GM12878 (cell line): ENCODE measurements around the gene NCOA4. TPM values are rescaled to one million over a fixed set of nuclear protein-coding genes. Genes with fewer than 3 reads are reported as not detected.

Source experiments
- ATAC-seq: fragments of 200-7000 bp; cut with Tn5 transposase; 3 replicates; pipeline ENCODE4 v1.9.1; 2020; ENCODE audit warnings: mild to moderate bottlenecking, moderate library complexity
- BruUV-seq: library from RNA; stranded (reverse); fragments of 400-500 nt; replicated peaks from 2 replicates; lab custom pipeline; 2021; lab: Mats Ljungman, UMichigan
- CTCF ChIA-PET: fragments of 300-600 bp; sonication (Branson Sonifier 250); formaldehyde crosslinking; extraction: SDS; loops from one replicate; lab custom pipeline; 2021; ENCODE audit warnings: inconsistent platforms; lab: Yijun Ruan, JAX
- POLR2A ChIA-PET: fragments of 350-600 bp; formaldehyde crosslinking; extraction: SDS; loops from one replicate; lab custom pipeline; 2021; ENCODE audit warnings: inconsistent platforms; lab: Charles Lee
- RAD21 ChIA-PET: fragments of 300-600 bp; sonication (Branson Sonifier 250); formaldehyde crosslinking; loops from one replicate; lab custom pipeline; 2023; ENCODE audit warnings: antibody characterized with exemption; ENCODE audit not compliant: unreplicated experiment; lab: Charles Lee
- SMC1A ChIA-PET: fragments of 300-600 bp; sonication (Branson Sonifier 250); formaldehyde crosslinking; loops from one replicate; lab custom pipeline; 2023; ENCODE audit not compliant: unreplicated experiment, uncharacterized antibody; lab: Charles Lee
- DNase-seq: peaks from one replicate; pipeline ENCODE4 v3.0.0-alpha.2; 2011; ENCODE audit warnings: low read depth, low spot score
- FAIRE-seq: peaks from 3 replicates; lab custom pipeline; 2011; peaks lifted over from hg19 to GRCh38; lab: Jason Lieb, UNC
- H2AFZ ChIP-seq: 2 replicates; pipeline ENCODE4 v1.6.0; 2011; ENCODE audit warnings: low read depth, low read length, control low read depth; ENCODE audit not compliant: control insufficient read depth
- H3K27ac ChIP-seq: 2 replicates; pipeline ENCODE4 v1.5.1; 2011; ENCODE audit warnings: control low read depth; ENCODE audit not compliant: control insufficient read depth, insufficient read depth
- H3K27me3 ChIP-seq, 2 experiments: replicated peaks in 1 of 2; 2 replicates each; pipeline versions ENCODE4 v1.6.0 to v1.6.1; 2011; ENCODE audit warnings: low read length in 1 of 2; ENCODE audit not compliant: control insufficient read depth in 2 of 2, insufficient read depth in 2 of 2
- H3K36me3 ChIP-seq, 2 experiments: 2 replicates each; pipeline ENCODE4 v1.5.1; 2011; ENCODE audit warnings: low read length in 1 of 2; ENCODE audit not compliant: control insufficient read depth in 2 of 2, insufficient read depth in 2 of 2
- H3K4me1 ChIP-seq: 2 replicates; pipeline ENCODE4 v1.6.1; 2011; ENCODE audit warnings: mild to moderate bottlenecking, low read length, moderate library complexity, mixed read lengths; ENCODE audit not compliant: control insufficient read depth, insufficient read depth
- H3K4me2 ChIP-seq: 2 replicates; pipeline ENCODE4 v1.6.0; 2011; ENCODE audit warnings: control low read depth; ENCODE audit not compliant: control insufficient read depth, insufficient read depth
- H3K4me3 ChIP-seq: fragments of 200-600 bp; sonication (generic); 2 replicates; pipeline ENCODE4 v1.5.1; 2016
- H3K79me2 ChIP-seq: 2 replicates; pipeline ENCODE4 v1.6.0; 2011; ENCODE audit warnings: low read length; ENCODE audit not compliant: control insufficient read depth, insufficient read depth
- H3K9ac ChIP-seq: 2 replicates; pipeline ENCODE4 v1.8.0; 2011; ENCODE audit warnings: low read length, control low read depth, mixed read lengths; ENCODE audit not compliant: control insufficient read depth, insufficient read depth
- H3K9me3 ChIP-seq: replicated peaks from 3 replicates; pipeline ENCODE4 v1.5.1; 2011; ENCODE audit warnings: mild to moderate bottlenecking, low read length; ENCODE audit not compliant: control insufficient read depth, insufficient read depth
- H4K20me1 ChIP-seq: 2 replicates; pipeline ENCODE4 v1.6.0; 2011; ENCODE audit not compliant: control insufficient read depth, insufficient read depth
- CEBPB ChIP-seq, 2 experiments: fragments of 150-350 bp in 1 of 2; IDR thresholded peaks; 2 replicates each; pipeline ENCODE4 v1.6.1; 2012 to 2014; ENCODE audit warnings: low read depth in 2 of 2, low read length in 2 of 2, borderline replicate concordance in 1 of 2, inconsistent platforms in 1 of 2
- CHD2 ChIP-seq: IDR thresholded peaks from 2 replicates; pipeline ENCODE4 v1.6.1; 2011; ENCODE audit warnings: low read depth, low read length, improper control_type of control experiment, borderline replicate concordance
- CREM ChIP-seq: IDR thresholded peaks from 2 replicates; pipeline ENCODE4 v1.6.1; 2014; ENCODE audit warnings: antibody characterized with exemption, low read depth
- ETV6 ChIP-seq, 2 experiments: fragments of 450-650 bp in 1 of 2; IDR thresholded peaks in 1 of 2; conservative IDR thresholded peaks in 1 of 2; 2 replicates each; pipeline ENCODE4 v1.6.1; 2014; ENCODE audit warnings: antibody characterized with exemption in 1 of 2, borderline replicate concordance in 1 of 2, low read depth in 1 of 2, mild to moderate bottlenecking in 1 of 2, moderate library complexity in 1 of 2
- GATAD2B ChIP-seq: fragments of 450-650 bp; conservative IDR thresholded peaks from 2 replicates; pipeline ENCODE4 v1.6.1; 2017; ENCODE audit warnings: low read depth, mild to moderate bottlenecking, moderate library complexity
- JUNB ChIP-seq: IDR thresholded peaks from 2 replicates; pipeline ENCODE4 v1.6.1; 2016; ENCODE audit warnings: antibody characterized with exemption, mild to moderate bottlenecking
- KDM1A ChIP-seq: fragments of 200-600 bp; sonication (generic); IDR thresholded peaks from 2 replicates; pipeline ENCODE4 v1.6.1; 2016; ENCODE audit warnings: borderline replicate concordance
- NFYB ChIP-seq: IDR thresholded peaks from 2 replicates; pipeline ENCODE4 v1.6.1; 2011; ENCODE audit warnings: low read depth, mild to moderate bottlenecking, low read length, improper control_type of control experiment, moderate library complexity; ENCODE audit not compliant: insufficient read depth
- TAF1 ChIP-seq: IDR thresholded peaks from 2 replicates; pipeline ENCODE4 v1.6.1; 2011; ENCODE audit warnings: mild to moderate bottlenecking, low read depth, low read length, borderline replicate concordance
- TCF12 ChIP-seq: IDR thresholded peaks from 2 replicates; pipeline ENCODE4 v1.6.1; 2011; ENCODE audit warnings: low read depth, mild to moderate bottlenecking, low read length
- ZSCAN29 ChIP-seq: fragments of 450-650 bp; IDR thresholded peaks from 2 replicates; pipeline ENCODE4 v1.6.1; 2017; ENCODE audit warnings: mild to moderate bottlenecking, moderate library complexity
- WGBS: methylation state at CpG from one replicate; pipeline ENCODE4 v1.1.6; 2016; ENCODE audit warnings: low lambda C conversion rate; ENCODE audit not compliant: insufficient replicate concordance, insufficient coverage; ENCODE audit errors: missing lambda C conversion rate; 5-methylcytosine and 5-hydroxymethylcytosine counted together
- in situ Hi-C: fragments of 300-500 bp; cut with MboI; formaldehyde crosslinking; loops from 9 replicates; pipeline ENCODE4 v1.14.3; 2018; ENCODE audit warnings: mixed read lengths
- intact Hi-C: fragments of 100-400 bp; cut with micrococcal nuclease; formaldehyde crosslinking; loops from one replicate; pipeline ENCODE4 v1.14.2; 2022; ENCODE audit not compliant: unreplicated experiment
- polyA plus RNA-seq, 11 experiments: library from polyadenylated mRNA; depleted of rRNA in 4 of 11; unstranded in 6 of 11; stranded (reverse) in 5 of 11; fragments of >200 nt; fragmentation: Nextera tagmentation in 4 of 11; fragmentation: Illumina TruSeq in 1 of 11; extraction: Ambion mirVana in 4 of 11; extraction: Trizol in 1 of 11; gene quantifications; 1 replicate in 1 of 11; 2 replicates in 10 of 11; pipeline versions ENCODE4 v1.2.1 to v1.2.3, GENCODE V29; 2011 to 2016; ENCODE audit warnings: inconsistent platforms in 2 of 11, missing spikeins in 2 of 11, low read depth in 1 of 11
- total RNA-seq, 4 experiments: library from RNA; depleted of rRNA in 3 of 4; stranded (reverse); fragments of >200 nt in 3 of 4; fragmentation: Illumina TruSeq in 1 of 4; extraction: Trizol in 1 of 4; gene quantifications; 2 replicates each; pipeline versions ENCODE4 v1.2.1 to v1.2.3, GENCODE V29; 2013 to 2021
- TF ChIP-seq, protein P1 (sequence below): fragments of 450-650 bp; formaldehyde crosslinking; IDR thresholded peaks from 2 replicates; pipeline ENCODE4 v1.4.0; 2020; ENCODE audit warnings: mild to moderate bottlenecking, moderate library complexity
- TF ChIP-seq, protein P2 (sequence below): fragments of 450-650 bp; IDR thresholded peaks from 2 replicates; pipeline ENCODE4 v1.6.1; 2017; ENCODE audit warnings: mild to moderate bottlenecking, moderate library complexity

NCOA4 gene
- total and polyA plus RNA-seq, 10 of the 15 experiments (the other 5 are each of a cell fraction or from before 2014, with no cell fraction given) = 57.5 to 119 (median 100) TPM

DNA sequence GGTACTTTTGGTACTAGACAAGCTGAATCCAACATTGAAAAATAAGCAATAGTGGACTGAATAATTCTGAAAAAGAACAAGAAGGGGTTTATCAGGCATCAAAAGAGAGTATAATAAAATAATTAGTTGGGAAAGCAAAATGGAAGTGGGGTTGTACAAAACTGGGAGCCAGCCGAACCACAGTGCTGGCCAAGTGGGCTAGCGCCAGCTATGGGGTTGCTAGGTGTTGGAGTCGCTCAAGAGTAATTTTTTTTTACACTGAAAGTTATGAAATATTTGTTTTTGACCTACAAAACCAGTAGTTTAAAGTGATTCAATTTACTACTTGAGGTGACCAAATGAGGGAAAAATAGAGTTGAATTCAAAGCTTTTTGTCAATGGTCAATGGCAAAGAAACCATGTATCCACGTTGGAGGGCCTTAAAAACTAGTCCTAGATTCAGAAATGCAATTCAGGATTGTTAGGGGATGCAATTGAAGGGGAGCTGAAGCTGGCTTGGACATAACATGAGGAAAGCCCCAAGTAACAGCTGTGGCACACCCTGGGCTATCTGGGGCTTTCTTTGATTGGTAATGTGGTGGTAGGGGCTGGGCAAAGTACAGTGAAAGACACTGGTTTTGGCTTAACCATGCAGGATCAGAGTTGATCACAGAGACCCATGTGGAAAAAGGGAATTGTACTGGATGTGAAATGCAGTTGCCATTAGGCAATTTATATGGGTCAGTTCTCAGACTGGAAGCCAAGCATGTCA is 43.9 kb upstream of the NCOA4 start:
- no peak overlapping the region for H3K4me3 ChIP-seq
- no peak overlapping the region for H3K9ac ChIP-seq
- DNase-seq (no peak), FAIRE-seq (no peak), ATAC-seq (no peak)
- POLR2A ChIA-PET = no interaction called here
- TF ChIP-seq KDM1A (no peak), ZSCAN29 (no peak), TAF1 (no peak), CHD2 (no peak), CEBPB (IDR thresholded peaks at IDR 0.05; ENCODE audit: borderline replicate concordance in 1 of 2, low read depth in 2 of 2, low read length in 2 of 2) (no peak), NFYB (no peak), ETV6 (conservative IDR thresholded peaks at IDR 0.05 in 1 of 2, IDR thresholded peaks at IDR 0.05 in 1 of 2; ENCODE audit: borderline replicate concordance in 1 of 2, low read depth in 1 of 2) (no peak), TCF12 (no peak), JUNB (no peak), CREM (no peak), GATAD2B (no peak)
- TF ChIP-seq, protein P1, sequence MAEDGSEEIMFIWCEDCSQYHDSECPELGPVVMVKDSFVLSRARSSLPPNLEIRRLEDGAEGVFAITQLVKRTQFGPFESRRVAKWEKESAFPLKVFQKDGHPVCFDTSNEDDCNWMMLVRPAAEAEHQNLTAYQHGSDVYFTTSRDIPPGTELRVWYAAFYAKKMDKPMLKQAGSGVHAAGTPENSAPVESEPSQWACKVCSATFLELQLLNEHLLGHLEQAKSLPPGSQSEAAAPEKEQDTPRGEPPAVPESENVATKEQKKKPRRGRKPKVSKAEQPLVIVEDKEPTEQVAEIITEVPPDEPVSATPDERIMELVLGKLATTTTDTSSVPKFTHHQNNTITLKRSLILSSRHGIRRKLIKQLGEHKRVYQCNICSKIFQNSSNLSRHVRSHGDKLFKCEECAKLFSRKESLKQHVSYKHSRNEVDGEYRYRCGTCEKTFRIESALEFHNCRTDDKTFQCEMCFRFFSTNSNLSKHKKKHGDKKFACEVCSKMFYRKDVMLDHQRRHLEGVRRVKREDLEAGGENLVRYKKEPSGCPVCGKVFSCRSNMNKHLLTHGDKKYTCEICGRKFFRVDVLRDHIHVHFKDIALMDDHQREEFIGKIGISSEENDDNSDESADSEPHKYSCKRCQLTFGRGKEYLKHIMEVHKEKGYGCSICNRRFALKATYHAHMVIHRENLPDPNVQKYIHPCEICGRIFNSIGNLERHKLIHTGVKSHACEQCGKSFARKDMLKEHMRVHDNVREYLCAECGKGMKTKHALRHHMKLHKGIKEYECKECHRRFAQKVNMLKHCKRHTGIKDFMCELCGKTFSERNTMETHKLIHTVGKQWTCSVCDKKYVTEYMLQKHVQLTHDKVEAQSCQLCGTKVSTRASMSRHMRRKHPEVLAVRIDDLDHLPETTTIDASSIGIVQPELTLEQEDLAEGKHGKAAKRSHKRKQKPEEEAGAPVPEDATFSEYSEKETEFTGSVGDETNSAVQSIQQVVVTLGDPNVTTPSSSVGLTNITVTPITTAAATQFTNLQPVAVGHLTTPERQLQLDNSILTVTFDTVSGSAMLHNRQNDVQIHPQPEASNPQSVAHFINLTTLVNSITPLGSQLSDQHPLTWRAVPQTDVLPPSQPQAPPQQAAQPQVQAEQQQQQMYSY (CRISPR knock-in tag) = no peak
- TF ChIP-seq, protein P2, sequence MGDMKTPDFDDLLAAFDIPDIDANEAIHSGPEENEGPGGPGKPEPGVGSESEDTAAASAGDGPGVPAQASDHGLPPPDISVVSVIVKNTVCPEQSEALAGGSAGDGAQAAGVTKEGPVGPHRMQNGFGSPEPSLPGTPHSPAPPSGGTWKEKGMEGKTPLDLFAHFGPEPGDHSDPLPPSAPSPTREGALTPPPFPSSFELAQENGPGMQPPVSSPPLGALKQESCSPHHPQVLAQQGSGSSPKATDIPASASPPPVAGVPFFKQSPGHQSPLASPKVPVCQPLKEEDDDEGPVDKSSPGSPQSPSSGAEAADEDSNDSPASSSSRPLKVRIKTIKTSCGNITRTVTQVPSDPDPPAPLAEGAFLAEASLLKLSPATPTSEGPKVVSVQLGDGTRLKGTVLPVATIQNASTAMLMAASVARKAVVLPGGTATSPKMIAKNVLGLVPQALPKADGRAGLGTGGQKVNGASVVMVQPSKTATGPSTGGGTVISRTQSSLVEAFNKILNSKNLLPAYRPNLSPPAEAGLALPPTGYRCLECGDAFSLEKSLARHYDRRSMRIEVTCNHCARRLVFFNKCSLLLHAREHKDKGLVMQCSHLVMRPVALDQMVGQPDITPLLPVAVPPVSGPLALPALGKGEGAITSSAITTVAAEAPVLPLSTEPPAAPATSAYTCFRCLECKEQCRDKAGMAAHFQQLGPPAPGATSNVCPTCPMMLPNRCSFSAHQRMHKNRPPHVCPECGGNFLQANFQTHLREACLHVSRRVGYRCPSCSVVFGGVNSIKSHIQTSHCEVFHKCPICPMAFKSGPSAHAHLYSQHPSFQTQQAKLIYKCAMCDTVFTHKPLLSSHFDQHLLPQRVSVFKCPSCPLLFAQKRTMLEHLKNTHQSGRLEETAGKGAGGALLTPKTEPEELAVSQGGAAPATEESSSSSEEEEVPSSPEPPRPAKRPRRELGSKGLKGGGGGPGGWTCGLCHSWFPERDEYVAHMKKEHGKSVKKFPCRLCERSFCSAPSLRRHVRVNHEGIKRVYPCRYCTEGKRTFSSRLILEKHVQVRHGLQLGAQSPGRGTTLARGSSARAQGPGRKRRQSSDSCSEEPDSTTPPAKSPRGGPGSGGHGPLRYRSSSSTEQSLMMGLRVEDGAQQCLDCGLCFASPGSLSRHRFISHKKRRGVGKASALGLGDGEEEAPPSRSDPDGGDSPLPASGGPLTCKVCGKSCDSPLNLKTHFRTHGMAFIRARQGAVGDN = no peak
- no peaks in the 10 kb centered on the region for H3K36me3 ChIP-seq
- no peaks in the 10 kb centered on the region for H3K4me1 ChIP-seq
- H3K27ac ChIP-seq = no peak overlapping the region
- no peaks in the 10 kb centered on the region for H3K27me3 ChIP-seq
- BruUV-seq = no TSS peak
- in situ Hi-C loops (no loop called here), intact Hi-C loops (no loop called here)
- no peaks in the 10 kb centered on the region for H3K9me3 ChIP-seq
- RAD21 ChIA-PET = no interaction called here
- SMC1A ChIA-PET = no interaction called here
- H3K4me2 ChIP-seq = no peak overlapping the region
- CTCF ChIA-PET = interaction anchor here (1.2 kb wide), 1 partner anchor 840 kb away, joined by 3 read pairs; no protein-coding TSS in a partner anchor
- no peaks in the 10 kb centered on the region for H4K20me1 ChIP-seq
- no peaks in the 10 kb centered on the region for H3K79me2 ChIP-seq
- WGBS = 46% methylated on average over 4 of the region's 4 CpGs
- no peak overlapping the region for H2AFZ ChIP-seq
